PC-9 (cell line): Measurements from ENCODE around the gene CYFIP1. TPM values are rescaled to one million over a fixed set of nuclear protein-coding genes. Genes with fewer than 3 reads are reported as not detected.

ENCODE experiments used
- BruUV-seq: library from RNA; stranded (reverse); fragments of 400-500 nt; replicated peaks from 2 replicates; lab custom pipeline; 2021; lab: Mats Ljungman, UMichigan
- CTCF ChIA-PET: fragments of 300-600 bp; sonication (Branson Sonifier 250); formaldehyde crosslinking; loops from one replicate; lab custom pipeline; 2022; ENCODE audit warnings: antibody characterized with exemption; lab: Charles Lee
- POLR2A ChIA-PET: fragments of 300-600 bp; sonication (Branson Sonifier 250); formaldehyde crosslinking; loops from one replicate; lab custom pipeline; 2022; ENCODE audit warnings: antibody characterized with exemption; ENCODE audit not compliant: unreplicated experiment; lab: Charles Lee
- DNase-seq, 2 experiments: peaks; one replicate each; pipeline versions ENCODE4 v3.0.0 to v3.0.0-alpha.2; 2015 to 2022; ENCODE audit warnings: mixed read lengths in 1 of 2
- H2AFZ ChIP-seq: fragments of 200-600 bp; sonication (generic); 2 replicates; pipeline ENCODE4 v1.8.1; 2017; ENCODE audit warnings: antibody characterized with exemption
- H3F3A ChIP-seq: fragments of 200-600 bp; sonication (generic); 2 replicates; pipeline ENCODE4 v1.8.1; 2017; ENCODE audit warnings: antibody characterized with exemption, mild to moderate bottlenecking, low read depth; ENCODE audit not compliant: insufficient read depth
- H3K27ac ChIP-seq: fragments of 200-600 bp; sonication (generic); 2 replicates; pipeline ENCODE4 v1.6.1; 2016; ENCODE audit warnings: mixed run types
- H3K27me3 ChIP-seq: fragments of 200-600 bp; sonication (generic); 2 replicates; pipeline ENCODE4 v1.6.1; 2016; ENCODE audit warnings: low read depth, mixed run types; ENCODE audit not compliant: insufficient read depth
- H3K36me3 ChIP-seq: fragments of 200-600 bp; sonication (generic); 2 replicates; pipeline ENCODE4 v1.6.1; 2016; ENCODE audit warnings: low read depth, mixed run types
- H3K4me1 ChIP-seq: fragments of 200-600 bp; sonication (generic); replicated peaks from 2 replicates; pipeline ENCODE4 v1.6.1; 2016; ENCODE audit warnings: mixed run types; ENCODE audit not compliant: insufficient read depth
- H3K4me2 ChIP-seq: fragments of 200-600 bp; sonication (generic); 2 replicates; pipeline ENCODE4 v1.6.1; 2017; ENCODE audit warnings: mixed run types
- H3K4me3 ChIP-seq: fragments of 200-600 bp; sonication (generic); 2 replicates; pipeline ENCODE4 v1.6.1; 2016; ENCODE audit warnings: mixed run types
- H3K79me2 ChIP-seq: fragments of 200-600 bp; sonication (generic); 2 replicates; pipeline ENCODE4 v1.6.1; 2017; ENCODE audit warnings: low read depth, mixed run types
- H3K9me2 ChIP-seq: fragments of 200-600 bp; sonication (generic); 2 replicates; pipeline ENCODE4 v1.8.1; 2017; ENCODE audit warnings: mild to moderate bottlenecking; ENCODE audit not compliant: insufficient read depth
- H3K9me3 ChIP-seq: fragments of 200-600 bp; sonication (generic); 2 replicates; pipeline ENCODE4 v1.8.1; 2016; ENCODE audit warnings: low read depth; ENCODE audit not compliant: insufficient read depth
- H4K20me1 ChIP-seq: fragments of 200-600 bp; sonication (generic); 2 replicates; pipeline ENCODE4 v1.8.1; 2017; ENCODE audit not compliant: insufficient read depth
- EZH2 ChIP-seq: fragments of 200-600 bp; sonication (generic); IDR thresholded peaks from 2 replicates; pipeline ENCODE4 v1.8.0; 2017; ENCODE audit warnings: antibody characterized with exemption, low read depth
- intact Hi-C: fragments of 100-400 bp; cut with micrococcal nuclease; formaldehyde crosslinking; loops from one replicate; pipeline ENCODE4 v1.10.0; 2022; ENCODE audit not compliant: unreplicated experiment
- total RNA-seq: library from RNA; stranded (reverse); gene quantifications from 2 replicates; pipeline ENCODE4 v1.2.3, GENCODE V29; 2021
- TF ChIP-seq, protein P1 (sequence below): fragments of 200-600 bp; sonication (generic); conservative IDR thresholded peaks from 2 replicates; pipeline ENCODE4 v1.6.1; 2017; ENCODE audit warnings: mixed run types, antibody characterized with exemption, mild to moderate bottlenecking, moderate library complexity

The CYFIP1 gene
- total RNA-seq, 1 experiment from 2014 or later, result 114 TPM

- no peaks in the 10 kb centered on the region for H3K9me3 ChIP-seq
- H4K20me1 ChIP-seq, result no peaks in the 10 kb centered on the region
- CTCF ChIA-PET, result no interaction called here
- H3K4me2 ChIP-seq, result peak overlapping the region; percentile 71
- H3K9me2 ChIP-seq, result no peaks in the 10 kb centered on the region
- intact Hi-C loops, result loop anchor here (1.0 to 2.0 kb wide), 2 partner anchors 19 to 57 kb away; partner anchors contain the start of gene NIPA2
- peak overlapping the region; percentile 74 for H3K27ac ChIP-seq
- no peak overlapping the region for H2AFZ ChIP-seq
- H3K79me2 ChIP-seq, result no peaks in the 10 kb centered on the region
- no peak overlapping the region for H3K4me3 ChIP-seq
- POLR2A ChIA-PET, result interaction anchor here (0.6 kb wide), 1 partner anchor 85 kb away, joined by 7 read pairs; no protein-coding TSS in a partner anchor
- TF ChIP-seq, protein P1, sequence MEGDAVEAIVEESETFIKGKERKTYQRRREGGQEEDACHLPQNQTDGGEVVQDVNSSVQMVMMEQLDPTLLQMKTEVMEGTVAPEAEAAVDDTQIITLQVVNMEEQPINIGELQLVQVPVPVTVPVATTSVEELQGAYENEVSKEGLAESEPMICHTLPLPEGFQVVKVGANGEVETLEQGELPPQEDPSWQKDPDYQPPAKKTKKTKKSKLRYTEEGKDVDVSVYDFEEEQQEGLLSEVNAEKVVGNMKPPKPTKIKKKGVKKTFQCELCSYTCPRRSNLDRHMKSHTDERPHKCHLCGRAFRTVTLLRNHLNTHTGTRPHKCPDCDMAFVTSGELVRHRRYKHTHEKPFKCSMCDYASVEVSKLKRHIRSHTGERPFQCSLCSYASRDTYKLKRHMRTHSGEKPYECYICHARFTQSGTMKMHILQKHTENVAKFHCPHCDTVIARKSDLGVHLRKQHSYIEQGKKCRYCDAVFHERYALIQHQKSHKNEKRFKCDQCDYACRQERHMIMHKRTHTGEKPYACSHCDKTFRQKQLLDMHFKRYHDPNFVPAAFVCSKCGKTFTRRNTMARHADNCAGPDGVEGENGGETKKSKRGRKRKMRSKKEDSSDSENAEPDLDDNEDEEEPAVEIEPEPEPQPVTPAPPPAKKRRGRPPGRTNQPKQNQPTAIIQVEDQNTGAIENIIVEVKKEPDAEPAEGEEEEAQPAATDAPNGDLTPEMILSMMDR, result no peak
- no peak for TF ChIP-seq EZH2
- BruUV-seq, result no TSS peak
- peak; percentile 90 to 95 for DNase-seq
- H3K4me1 ChIP-seq, result peaks cover 23% of the 10 kb centered on the region
- H3K27me3 ChIP-seq, result no peaks in the 10 kb centered on the region
- H3K36me3 ChIP-seq, result no peaks in the 10 kb centered on the region
- peaks cover 9% of the 10 kb centered on the region for H3F3A ChIP-seq
These were observed 84.5 kb downstream of the CYFIP1 start for GRCh38 chr15:22895465-22896190.

GRCh38 chr15:22893881-22894280 lies 86.3 kb downstream of the CYFIP1 start:
- H2AFZ ChIP-seq, result no peak overlapping the region
- no peaks in the 10 kb centered on the region for H3K27me3 ChIP-seq
- no peaks in the 10 kb centered on the region for H3K9me2 ChIP-seq
- TF ChIP-seq, protein P1, result no peak
- TF ChIP-seq EZH2, result no peak
- ChIA-PET CTCF (no interaction called here), POLR2A (no interaction called here)
- H3K79me2 ChIP-seq, result no peaks in the 10 kb centered on the region
- H3F3A ChIP-seq, result peaks cover 9% of the 10 kb centered on the region
- peaks cover 23% of the 10 kb centered on the region for H3K4me1 ChIP-seq
- intact Hi-C loops, result loop anchor here (2.0 kb wide), 1 partner anchor 21 kb away; no protein-coding TSS in a partner anchor
- no peak overlapping the region for H3K4me2 ChIP-seq
- H3K9me3 ChIP-seq, result no peaks in the 10 kb centered on the region
- H4K20me1 ChIP-seq, result no peaks in the 10 kb centered on the region
- no peak for DNase-seq
- no peaks in the 10 kb centered on the region for H3K36me3 ChIP-seq
- H3K27ac ChIP-seq, result no peak overlapping the region
- no peak overlapping the region for H3K4me3 ChIP-seq
- BruUV-seq, result no TSS peak

GRCh38 chr15:22893081-22893480 lies 87.1 kb downstream of the CYFIP1 start:
- no peak overlapping the region for H3K4me3 ChIP-seq
- H3K79me2 ChIP-seq, result no peaks in the 10 kb centered on the region
- H3K36me3 ChIP-seq, result no peaks in the 10 kb centered on the region
- H3K27me3 ChIP-seq, result no peaks in the 10 kb centered on the region
- H2AFZ ChIP-seq, result no peak overlapping the region
- H3K4me1 ChIP-seq, result peaks cover 23% of the 10 kb centered on the region
- POLR2A ChIA-PET, result no interaction called here
- BruUV-seq, result no TSS peak
- no peaks in the 10 kb centered on the region for H4K20me1 ChIP-seq
- intact Hi-C loops, result no loop called here
- H3K27ac ChIP-seq, result no peak overlapping the region
- H3K9me3 ChIP-seq, result no peaks in the 10 kb centered on the region
- no peaks in the 10 kb centered on the region for H3K9me2 ChIP-seq
- H3F3A ChIP-seq, result peaks cover 9% of the 10 kb centered on the region
- TF ChIP-seq EZH2, result no peak
- TF ChIP-seq, protein P1, result no peak
- no peak for DNase-seq
- no peak overlapping the region for H3K4me2 ChIP-seq
- CTCF ChIA-PET, result no interaction called here
